Superior temporal gyrus (tissue), 1 donor: ENCODE results near the gene CXCL3.
"Not testable (repeated sequence)": the region's sequence is repeated elsewhere in the genome, so short reads cannot be mapped to it uniquely, and the experiment has no call there.

Experiments used
- DNase-seq: peaks from one replicate; pipeline ENCODE4 v3.0.0-alpha.2; 2016; ENCODE audit errors: extremely low spot score

Gene CXCL3

GRCh38 chr4:74038425-74039314 lies at the start of gene CXCL3:
Gene CXCL3 (minus strand): TSS chr4:74038689. CDS start chr4:74038611, 78 bp downstream.
- peak; percentile 46 for DNase-seq

- no peak for DNase-seq
Measured at GRCh38 chr4:74087481-74087880, 49.0 kb upstream of the CXCL3 start.

- no peak for DNase-seq
Measured at GRCh38 chr4:74085669-74086068, 47.2 kb upstream of the CXCL3 start.

GRCh38 chr4:74084984-74085383 lies 46.5 kb upstream of the CXCL3 start:
- DNase-seq = no peak

GRCh38 chr4:74083546-74083945 lies 45.1 kb upstream of the CXCL3 start:
- no peak for DNase-seq

GRCh38 chr4:74081035-74081434 lies 42.5 kb upstream of the CXCL3 start:
- DNase-seq = no peak

- DNase-seq = not testable (repeated sequence)
Measured at GRCh38 chr4:74080351-74080750, 41.9 kb upstream of the CXCL3 start.

- DNase-seq = not testable (repeated sequence)
Measured at GRCh38 chr4:74079024-74079423, 40.5 kb upstream of the CXCL3 start.

- DNase-seq = no peak
Measured at GRCh38 chr4:74073358-74073757, 34.9 kb upstream of the CXCL3 start.

GRCh38 chr4:74072739-74073138 lies 34.2 kb upstream of the CXCL3 start:
- no peak for DNase-seq

- no peak for DNase-seq
Measured at GRCh38 chr4:74067586-74067985, 29.1 kb upstream of the CXCL3 start.

- DNase-seq = no peak
Measured at GRCh38 chr4:74066232-74066631, 27.7 kb upstream of the CXCL3 start.

- DNase-seq = no peak
Measured at GRCh38 chr4:74065115-74065642, 26.7 kb upstream of the CXCL3 start.

- DNase-seq = no peak
Measured at GRCh38 chr4:74063859-74064258, 25.4 kb upstream of the CXCL3 start.

- DNase-seq = no peak
Measured at GRCh38 chr4:74062953-74063352, 24.5 kb upstream of the CXCL3 start.

- no peak for DNase-seq
Measured at GRCh38 chr4:74061430-74061829, 22.9 kb upstream of the CXCL3 start.

- no peak for DNase-seq
Measured at GRCh38 chr4:74059161-74059829, 20.8 kb upstream of the CXCL3 start.

- DNase-seq = no peak
Measured at GRCh38 chr4:74058048-74058651, 19.7 kb upstream of the CXCL3 start.

GRCh38 chr4:74057588-74057987 lies 19.1 kb upstream of the CXCL3 start:
- DNase-seq = no peak

- DNase-seq = no peak
Measured at GRCh38 chr4:74056858-74057562, 18.5 kb upstream of the CXCL3 start.

- no peak for DNase-seq
Measured at GRCh38 chr4:74056114-74056857, 17.8 kb upstream of the CXCL3 start.
